NK-92 treated with Interleukin-12 subunit alpha and Interleukin-12 subunit beta, amount 100 ng/mL, for 24 hours (cell line): ENCODE data around the gene PRELID3B.

Experiments
- DNase-seq: peaks from one replicate; lab custom pipeline; 2025; lab: John Stamatoyannopoulos, UW

The PRELID3B gene

DNA sequence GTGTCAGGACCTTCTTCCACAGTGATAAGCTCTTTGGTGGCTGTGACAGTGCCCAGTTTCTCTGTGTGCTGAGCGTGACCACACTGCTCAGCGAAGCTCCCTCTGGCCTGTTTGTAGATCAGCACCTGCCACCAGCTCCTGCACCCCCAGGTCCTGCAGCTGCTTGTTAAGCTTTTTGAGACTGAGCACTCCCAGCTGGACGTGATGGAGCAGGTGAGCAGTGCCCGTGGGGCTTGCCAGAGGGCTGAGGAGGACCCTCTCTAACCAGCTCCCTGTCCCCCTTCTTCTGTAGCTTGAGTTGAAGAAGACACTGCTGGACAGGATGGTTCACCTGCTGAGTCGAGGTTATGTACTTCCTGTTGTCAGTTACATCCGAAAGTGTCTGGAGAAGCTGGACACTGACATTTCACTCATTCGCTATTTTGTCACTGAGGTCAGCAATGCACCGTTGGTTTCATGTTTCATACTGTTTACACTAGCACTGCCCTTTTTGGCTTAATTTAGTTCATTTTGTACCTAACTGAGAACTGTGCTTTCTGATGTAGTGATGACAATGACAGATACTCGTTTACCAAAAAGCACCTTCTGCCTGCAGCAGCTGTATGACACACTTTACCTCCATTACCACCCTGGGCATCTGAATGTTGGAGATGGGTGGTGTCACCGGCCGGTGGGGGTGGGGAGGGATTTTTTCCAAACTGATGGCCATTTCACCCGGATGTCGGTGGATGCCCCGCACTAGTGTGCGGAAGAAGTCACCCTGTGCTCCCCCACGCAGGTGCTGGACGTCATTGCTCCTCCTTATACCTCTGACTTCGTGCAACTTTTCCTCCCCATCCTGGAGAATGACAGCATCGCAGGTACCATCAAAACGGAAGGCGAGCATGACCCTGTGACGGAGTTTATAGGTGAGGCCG is 49.0 kb downstream of the PRELID3B start:
- no peak for DNase-seq

DNA sequence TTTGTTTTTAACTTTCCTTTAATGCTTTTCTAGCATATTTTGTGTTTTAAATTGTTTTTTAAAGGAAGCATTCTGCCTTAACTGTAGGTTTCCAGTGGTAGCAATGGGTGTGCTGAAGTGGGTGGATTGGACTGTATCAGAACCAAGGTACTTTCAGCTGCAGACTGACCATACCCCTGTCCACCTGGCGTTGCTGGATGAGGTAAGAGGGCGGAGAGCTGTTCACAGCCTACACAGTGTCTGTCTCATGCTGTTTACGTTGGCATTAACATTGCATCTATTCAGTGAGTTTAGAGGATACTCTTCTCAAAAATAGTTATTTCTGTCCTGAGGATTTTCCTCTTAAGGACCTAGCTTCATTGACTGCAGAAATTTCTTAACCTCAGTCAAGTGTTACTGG is 49.7 kb downstream of the PRELID3B start:
- no peak for DNase-seq

DNA sequence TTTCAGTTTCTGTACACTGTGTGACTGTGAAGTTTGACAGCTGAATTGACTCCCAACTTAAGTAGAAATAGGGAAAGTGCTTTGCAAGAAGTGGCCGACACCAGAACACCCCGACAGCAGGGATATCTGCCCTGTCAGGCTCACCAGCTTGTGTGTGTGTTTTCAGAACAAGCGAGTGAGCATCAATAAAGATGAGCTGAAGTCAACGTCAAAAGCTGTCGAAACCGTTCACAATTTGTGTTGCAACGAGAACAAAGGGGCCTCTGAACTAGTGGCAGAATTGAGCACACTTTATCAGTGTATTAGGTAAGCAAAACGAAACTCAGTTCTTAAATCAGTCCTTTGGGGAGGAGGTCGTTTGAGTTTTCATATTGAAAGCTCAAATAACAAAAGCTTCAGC is 50.9 kb downstream of the PRELID3B start:
- DNase-seq = no peak

DNA sequence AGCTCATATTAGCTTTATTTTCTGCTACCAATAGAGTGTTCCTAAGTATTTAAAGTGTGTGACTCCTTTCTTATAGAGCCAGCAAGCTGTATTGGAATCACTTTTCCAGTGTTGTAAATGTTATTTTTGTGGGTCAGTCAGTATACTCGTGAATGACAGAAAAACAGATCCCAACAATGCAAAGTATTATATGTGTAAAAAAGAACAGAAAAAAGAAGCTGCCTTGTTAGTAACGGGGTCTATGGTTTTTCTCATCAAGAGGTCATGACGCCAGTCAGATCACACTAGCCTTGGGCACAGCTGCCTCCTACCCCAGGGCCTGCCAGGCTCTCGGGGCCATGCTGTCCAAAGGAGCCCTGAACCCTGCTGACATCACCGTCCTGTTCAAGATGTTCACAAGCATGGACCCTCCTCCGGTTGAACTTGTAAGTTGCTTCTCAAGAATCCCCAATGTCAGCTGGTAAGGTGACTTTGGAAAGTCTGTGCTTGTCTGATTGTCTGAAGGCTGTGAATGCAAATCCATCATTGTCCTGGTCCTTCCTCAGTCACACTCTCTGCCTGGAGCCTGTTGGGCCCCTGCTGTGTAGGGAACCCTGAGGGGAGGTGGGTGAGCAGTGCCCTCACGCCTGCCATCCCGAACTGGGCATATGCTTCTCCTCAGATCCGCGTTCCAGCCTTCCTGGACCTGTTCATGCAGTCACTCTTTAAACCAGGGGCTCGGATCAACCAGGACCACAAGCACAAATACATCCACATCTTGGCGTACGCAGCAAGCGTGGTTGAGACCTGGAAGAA is 51.7 kb downstream of the PRELID3B start:
- no peak for DNase-seq

- no peak for DNase-seq
These were observed 53.4 kb downstream of the PRELID3B start for GRCh38 chr20:58989196-58989595.

GRCh38 chr20:58988565-58988882 is 54.1 kb downstream of the PRELID3B start:
- no peak for DNase-seq

DNA sequence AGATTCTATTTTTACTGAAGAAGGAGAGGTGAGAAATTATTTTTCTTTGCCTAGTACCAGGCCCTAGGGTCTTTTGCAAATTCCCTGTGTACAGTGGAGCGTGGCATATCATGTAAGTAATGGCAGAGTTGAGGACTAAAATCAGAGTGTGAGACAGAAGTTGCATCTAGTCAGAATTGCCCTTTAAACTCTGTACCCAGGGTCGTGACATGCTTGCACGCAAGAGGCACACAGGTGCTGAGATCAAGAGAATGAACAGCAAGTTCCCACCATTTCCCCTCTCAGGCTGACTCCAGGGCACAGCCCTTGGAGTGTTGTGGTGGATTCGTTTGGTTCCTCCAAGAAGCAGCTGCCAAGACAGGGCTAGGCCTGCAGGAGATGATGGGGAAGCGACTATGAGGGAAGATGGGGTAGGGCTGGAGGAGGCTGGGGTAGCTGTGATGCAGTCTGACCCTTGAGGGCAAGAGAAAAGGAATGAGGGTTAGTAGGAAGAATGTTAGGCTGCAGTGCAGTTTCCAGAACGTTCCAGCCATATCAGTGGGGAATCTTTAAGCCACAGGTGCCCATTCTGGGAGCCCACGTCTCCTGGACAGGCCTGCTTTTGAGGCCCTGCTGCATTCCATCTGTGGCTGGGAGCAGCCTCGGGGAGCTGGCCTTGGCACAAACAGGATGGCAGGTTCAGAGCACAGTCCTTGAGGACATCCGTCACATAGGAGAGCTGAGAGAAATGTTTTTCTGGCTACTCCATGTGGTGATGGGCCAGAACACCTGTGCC is 54.6 kb downstream of the PRELID3B start:
- DNase-seq = no peak

GRCh38 chr20:58986968-58987517 is 55.5 kb downstream of the PRELID3B start:
- DNase-seq = no peak

- DNase-seq = no peak
These were observed 56.2 kb downstream of the PRELID3B start for GRCh38 chr20:58986286-58986967.

DNA sequence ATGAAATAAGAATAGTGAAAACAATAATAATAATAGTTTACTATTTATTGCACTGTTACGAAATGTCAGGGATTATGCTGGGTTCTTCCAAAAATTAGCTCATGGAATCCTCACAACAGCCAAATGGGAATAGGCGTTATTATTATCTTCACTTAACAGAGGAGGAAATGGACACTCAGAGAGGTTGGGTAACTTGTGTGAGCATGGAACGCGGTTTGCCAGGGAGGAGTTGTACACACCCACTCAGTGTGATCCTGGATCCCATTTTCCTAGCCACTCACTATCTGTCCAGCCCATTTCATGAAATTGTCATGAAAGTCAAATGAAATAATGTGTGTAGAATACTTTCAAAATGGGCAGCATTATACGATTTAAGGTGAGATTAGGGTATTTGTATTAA is 56.9 kb downstream of the PRELID3B start:
- no peak for DNase-seq

DNA sequence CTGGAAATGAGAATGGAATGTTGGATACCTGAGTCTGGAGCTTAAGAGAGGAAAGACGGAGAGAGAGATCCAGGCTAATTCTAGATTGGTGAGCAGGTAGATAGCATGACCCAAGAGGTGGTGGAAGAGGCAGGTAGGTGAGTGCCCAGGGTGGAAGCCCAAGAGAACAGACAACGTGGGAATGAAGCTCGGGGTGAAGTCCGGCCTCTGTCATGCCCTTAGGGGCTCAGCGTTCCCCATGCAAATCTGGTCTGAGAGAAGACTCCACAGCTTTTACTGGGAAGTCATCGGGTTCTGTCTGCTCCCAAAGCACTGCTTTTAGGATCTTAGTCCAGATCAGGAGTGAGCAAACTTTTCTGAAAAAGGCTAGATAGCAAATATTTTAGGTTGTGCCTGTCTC is 57.9 kb downstream of the PRELID3B start:
- DNase-seq = no peak
